ENCODE measurements around the gene PRDM13. TPM values are rescaled to one million over a fixed set of nuclear protein-coding genes. Genes with fewer than 3 reads are reported as not detected.

Gene PRDM13
- total RNA-seq, 1 experiment from 2014 or later: 0.11 TPM

- Mint-ChIP-seq H3K27me3 (ENCODE audit: low read depth) (peaks cover 92% of the 10 kb centered on the region), H3K9me3 (no peaks in the 10 kb centered on the region), H3K36me3 (no peaks in the 10 kb centered on the region), H3K27ac (no peak overlapping the region), H3K4me3 (peak overlapping the region; percentile 73), H3K4me1 (peaks cover 20% of the 10 kb centered on the region)
- CTCF ChIA-PET: interaction anchor here (1.2 to 2.5 kb wide), 7 partner anchors 13 to 156 kb away, joined by 3 to 34 read pairs (median 11); partner anchors contain the start of gene PRDM13
- POLR2A ChIA-PET: interaction anchor here (1.5 kb wide), 1 partner anchor 22 kb away, joined by 5 read pairs; the partner anchor contains the start of gene CCNC
- TF ChIP-seq ETV6 (CRISPR knock-in tag; IDR thresholded peaks at IDR 0.05): no peak
- no peak for TF ChIP-seq PREB (CRISPR knock-in tag; IDR thresholded peaks at IDR 0.05; ENCODE audit: borderline replicate concordance)
- TF ChIP-seq FOXJ3 (CRISPR knock-in tag; IDR thresholded peaks at IDR 0.05; ENCODE audit: borderline replicate concordance): no peak
- no peak for TF ChIP-seq ESRRA (CRISPR knock-in tag; IDR thresholded peaks at IDR 0.05; ENCODE audit: borderline replicate concordance)
- TF ChIP-seq CBFB (CRISPR knock-in tag; IDR thresholded peaks at IDR 0.05; ENCODE audit: low read depth): no peak
- no peak for TF ChIP-seq FOXK1 (CRISPR knock-in tag; IDR thresholded peaks at IDR 0.05)
- TF ChIP-seq ZNF425 (CRISPR knock-in tag; conservative IDR thresholded peaks at IDR 0.05): no peak
- TF ChIP-seq PRDM15 (CRISPR knock-in tag; IDR thresholded peaks at IDR 0.05): no peak
- TF ChIP-seq NR1H2 (CRISPR knock-in tag; IDR thresholded peaks at IDR 0.05): no peak
- TF ChIP-seq AR (CRISPR knock-in tag; IDR thresholded peaks at IDR 0.05): no peak
- TF ChIP-seq ELF4 (CRISPR knock-in tag; IDR thresholded peaks at IDR 0.05; ENCODE audit: low read depth): no peak
- TF ChIP-seq ZBTB21 (CRISPR knock-in tag; IDR thresholded peaks at IDR 0.05; ENCODE audit: borderline replicate concordance): no peak
- no peak for TF ChIP-seq E2F1 (CRISPR knock-in tag; IDR thresholded peaks at IDR 0.05)
- TF ChIP-seq ATF2 (CRISPR knock-in tag; IDR thresholded peaks at IDR 0.05; ENCODE audit: borderline replicate concordance, low read depth): no peak
- no peak for TF ChIP-seq TP53 (CRISPR knock-in tag; IDR thresholded peaks at IDR 0.05)
- no peak for TF ChIP-seq ZNF219 (CRISPR knock-in tag; IDR thresholded peaks at IDR 0.05; ENCODE audit: borderline replicate concordance)
- TF ChIP-seq TCF7 (CRISPR knock-in tag; IDR thresholded peaks at IDR 0.05; ENCODE audit: low read depth): no peak
- no peak for TF ChIP-seq SP1 (CRISPR knock-in tag; conservative IDR thresholded peaks at IDR 0.05)
- DNase-seq (ENCODE audit: low spot score) (no peak), ATAC-seq (no peak)
Measured at GRCh38 chr6:99589907-99590493, 16.6 kb upstream of the PRDM13 start.

All from WTC11 (cell line).